D721Med (cell line): ENCODE measurements around the gene ITGB7.
"Not testable (repeated sequence)": the region's sequence is repeated elsewhere in the genome, so short reads cannot be mapped to it uniquely, and the experiment has no call there.

Experiments
- DNase-seq: peaks from one replicate; pipeline ENCODE4 v3.0.0; 2011; ENCODE audit warnings: low spot score; ENCODE audit not compliant: insufficient read length
- FAIRE-seq: peaks from 2 replicates; lab custom pipeline; 2011; peaks lifted over from hg19 to GRCh38; lab: Jason Lieb, UNC
- CTCF ChIP-seq: IDR thresholded peaks from 2 replicates; pipeline ENCODE4 v1.5.1; 2012; ENCODE audit warnings: mild to moderate bottlenecking, control low read depth; ENCODE audit not compliant: insufficient read depth; ENCODE audit errors: missing control alignments

Gene ITGB7

GRCh38 chr12:53182903-53183302 lies 24.1 kb downstream of the ITGB7 start:
- FAIRE-seq = no peak
- no peak for DNase-seq
- no peak for TF ChIP-seq CTCF

GRCh38 chr12:53181935-53182334 lies 25.1 kb downstream of the ITGB7 start:
- TF ChIP-seq CTCF = no peak
- FAIRE-seq = no peak
- DNase-seq = no peak

GRCh38 chr12:53180931-53181645 lies 26.0 kb downstream of the ITGB7 start:
- no peak for TF ChIP-seq CTCF
- FAIRE-seq = no peak
- peak; percentile 88 for DNase-seq

GRCh38 chr12:53180220-53180930 lies 26.7 kb downstream of the ITGB7 start, which contains the start of the genes CSAD and ZNF740:
Gene CSAD, minus strand, starts transcription at chr12:53180925. Its CDS starts 7,455 bp downstream, at chr12:53173470.
Gene ZNF740, plus strand, starts transcription at chr12:53180722. Its CDS starts 1,262 bp downstream, at chr12:53181984.
- no peak for TF ChIP-seq CTCF
- FAIRE-seq (no peak), DNase-seq (peak; percentile 89)

GRCh38 chr12:53179687-53180219 lies 27.3 kb downstream of the ITGB7 start:
- TF ChIP-seq CTCF = no peak
- FAIRE-seq = no peak
- no peak for DNase-seq

- not testable (repeated sequence) for FAIRE-seq, DNase-seq
These were observed 28.2 kb downstream of the ITGB7 start for GRCh38 chr12:53178803-53179202.

- not testable (repeated sequence) for DNase-seq, FAIRE-seq
These were observed 29.6 kb downstream of the ITGB7 start for GRCh38 chr12:53177447-53177846.

- no peak for FAIRE-seq
- DNase-seq = no peak
- no peak for TF ChIP-seq CTCF
These were observed 30.3 kb downstream of the ITGB7 start for GRCh38 chr12:53176750-53177149.
